Measurements from ENCODE around the gene TOLLIP.

TOLLIP gene

DNA sequence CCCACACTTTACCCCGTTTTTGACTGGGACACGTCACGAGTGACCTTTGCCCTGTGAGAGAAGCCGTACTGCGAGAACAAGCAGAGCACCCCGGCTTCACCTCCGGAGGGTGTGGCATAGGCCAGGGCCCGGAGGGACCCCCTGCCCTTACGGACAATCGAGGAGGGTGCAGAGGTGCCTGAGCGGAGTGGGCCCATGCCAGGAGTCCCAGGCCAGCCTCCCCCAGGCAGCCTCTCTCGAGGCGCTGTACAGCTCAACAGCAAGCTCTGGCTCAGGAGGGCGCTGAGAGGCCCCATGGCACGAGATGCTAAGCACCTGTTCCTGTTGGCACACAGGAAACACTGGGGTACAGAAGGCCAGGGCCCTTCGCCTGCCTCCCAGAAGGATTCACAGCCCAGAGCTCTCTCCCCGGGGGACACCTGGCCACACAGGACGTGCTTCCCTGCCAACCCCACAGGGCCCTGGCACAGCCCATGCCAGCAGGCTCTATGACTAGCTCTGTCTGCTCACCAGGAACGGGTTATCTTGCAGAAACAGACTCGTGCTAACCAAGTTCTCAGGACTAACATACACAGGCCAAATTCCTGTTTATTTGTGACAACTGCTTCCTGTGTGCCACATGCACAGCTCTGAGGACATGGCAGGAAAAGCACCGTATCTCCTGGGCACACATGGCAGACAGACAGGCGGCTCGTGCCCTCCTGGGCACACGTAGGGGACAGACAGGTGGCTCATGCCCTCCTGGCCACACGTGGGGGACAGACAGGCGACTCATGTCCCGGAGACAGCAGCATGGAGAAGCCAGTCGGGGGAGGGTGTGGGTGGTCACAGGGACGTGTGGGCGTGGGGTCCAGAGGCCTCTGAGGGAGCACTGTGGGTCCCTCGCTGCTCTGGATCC is 11.6 kb downstream of the TOLLIP start:
- no peak for DNase-seq (ENCODE audit: low spot score)

- no peak for DNase-seq (ENCODE audit: low spot score)
These were observed 12.3 kb downstream of the TOLLIP start for GRCh38 chr11:1297011-1297575.

DNA sequence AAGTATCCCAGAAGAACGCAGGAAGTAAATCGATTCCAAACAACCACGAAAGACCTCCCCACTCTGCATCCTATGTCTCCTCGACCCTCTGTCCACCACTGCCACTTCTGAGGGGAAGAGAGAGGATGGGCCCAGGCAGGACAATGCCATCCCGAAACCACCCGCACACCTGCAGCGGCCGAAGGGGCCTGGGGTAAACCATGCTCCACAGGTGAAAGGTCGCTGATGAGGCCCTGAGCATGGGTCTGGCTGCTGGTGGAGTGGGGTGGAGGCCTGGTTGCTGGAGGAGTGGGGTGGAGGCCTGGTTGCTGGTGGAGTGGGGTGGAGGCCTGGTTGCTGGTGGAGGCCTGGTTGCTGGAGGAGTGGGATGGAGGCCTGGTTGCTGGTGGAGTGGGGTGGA is 13.1 kb downstream of the TOLLIP start:
- no peak for DNase-seq (ENCODE audit: low spot score)

DNA sequence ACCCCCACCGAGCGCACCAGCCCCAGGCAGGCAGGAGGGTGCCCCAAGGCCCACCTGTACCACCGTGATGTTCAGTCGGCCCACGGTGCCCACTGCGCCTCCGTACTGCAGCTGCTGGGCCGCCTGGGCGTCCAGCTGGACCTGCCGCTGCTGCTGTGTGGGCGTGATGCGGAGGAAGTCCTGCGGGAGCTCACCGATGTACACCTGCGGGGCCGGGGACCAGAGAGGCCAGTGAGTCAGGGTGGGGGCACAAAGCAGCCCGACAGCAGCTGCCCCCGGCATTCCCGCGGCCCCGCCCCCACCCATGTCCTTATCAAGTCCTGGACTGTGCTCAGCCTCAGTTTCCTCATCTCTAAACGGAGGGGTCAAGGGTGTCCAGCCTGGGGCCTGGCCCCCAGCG is 13.8 kb downstream of the TOLLIP start:
- DNase-seq (ENCODE audit: low spot score): no peak

- DNase-seq (ENCODE audit: low spot score): no peak
These were observed 14.3 kb downstream of the TOLLIP start for GRCh38 chr11:1295086-1295485.

GRCh38 chr11:1293619-1294015 is 15.8 kb downstream of the TOLLIP start:
- no peak for DNase-seq (ENCODE audit: low spot score)

- DNase-seq (ENCODE audit: low spot score): no peak
These were observed 16.5 kb downstream of the TOLLIP start for GRCh38 chr11:1292644-1293618.

DNA sequence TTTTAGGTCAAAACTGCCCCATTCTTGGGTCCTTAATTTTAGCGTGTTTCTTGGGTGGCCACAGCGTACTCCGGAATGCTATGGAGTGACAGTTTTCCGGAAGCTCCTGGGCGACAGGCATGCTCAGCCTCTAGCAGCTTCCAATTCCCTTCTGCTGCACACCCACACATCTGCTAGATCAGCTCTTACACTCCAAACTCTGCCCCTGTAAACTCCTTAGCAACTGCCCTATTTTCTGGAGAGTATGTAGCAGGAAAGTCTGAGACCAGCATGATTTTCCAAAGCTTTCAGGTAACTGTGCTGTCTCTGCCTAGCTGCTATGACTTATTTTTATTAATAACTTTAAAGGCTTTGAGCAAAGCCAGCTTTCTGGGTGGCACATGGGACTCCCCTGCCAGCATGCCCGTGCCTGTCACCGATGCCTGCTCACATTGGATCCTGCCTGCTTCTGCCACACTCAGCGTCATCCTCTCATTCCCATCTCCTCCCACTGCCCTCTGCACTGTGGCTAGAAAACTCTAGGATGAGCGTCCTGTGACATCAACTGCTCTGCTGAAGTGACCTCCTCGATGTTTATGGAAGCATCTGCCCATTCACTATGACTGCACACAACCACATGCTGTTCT is 17.3 kb downstream of the TOLLIP start:
- DNase-seq (ENCODE audit: low spot score): no peak

DNA sequence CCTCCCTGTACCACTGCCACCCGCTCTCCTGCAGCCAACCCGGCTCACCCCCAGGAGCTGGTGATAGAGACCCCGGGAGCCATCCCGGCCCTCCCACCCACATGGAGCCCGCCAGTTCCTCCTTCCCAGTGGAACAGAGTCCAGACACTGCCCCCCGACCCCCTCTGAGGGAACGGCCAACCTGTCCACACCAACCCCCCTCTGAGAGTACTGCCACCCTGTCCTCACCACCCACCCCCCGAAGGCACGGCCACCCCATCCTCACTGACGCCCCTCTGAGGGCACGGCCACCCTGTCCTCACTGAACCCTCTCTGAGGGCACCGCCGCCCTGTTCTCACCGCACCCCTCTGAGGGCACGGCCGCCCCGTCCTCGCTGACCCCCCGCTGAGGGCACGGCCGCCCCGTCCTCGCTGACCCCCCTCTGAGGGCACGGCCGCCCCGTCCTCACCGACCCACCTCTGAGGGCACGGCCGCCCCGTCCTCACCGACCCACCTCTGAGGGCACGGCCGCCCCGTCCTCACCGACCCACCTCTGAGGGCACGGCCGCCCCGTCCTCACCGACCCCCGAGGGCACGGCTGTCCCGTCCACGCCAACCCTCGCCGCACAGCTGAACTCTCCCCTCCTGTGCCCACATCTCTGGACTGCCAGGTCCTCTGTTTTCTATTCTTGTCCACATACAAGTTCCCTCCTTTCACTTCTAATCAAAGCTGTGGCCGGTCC is 18.0 kb downstream of the TOLLIP start:
- DNase-seq (ENCODE audit: low spot score): no peak

GRCh38 chr11:1290052-1291040 is 19.1 kb downstream of the TOLLIP start:
- no peak for DNase-seq (ENCODE audit: low spot score)

DNA sequence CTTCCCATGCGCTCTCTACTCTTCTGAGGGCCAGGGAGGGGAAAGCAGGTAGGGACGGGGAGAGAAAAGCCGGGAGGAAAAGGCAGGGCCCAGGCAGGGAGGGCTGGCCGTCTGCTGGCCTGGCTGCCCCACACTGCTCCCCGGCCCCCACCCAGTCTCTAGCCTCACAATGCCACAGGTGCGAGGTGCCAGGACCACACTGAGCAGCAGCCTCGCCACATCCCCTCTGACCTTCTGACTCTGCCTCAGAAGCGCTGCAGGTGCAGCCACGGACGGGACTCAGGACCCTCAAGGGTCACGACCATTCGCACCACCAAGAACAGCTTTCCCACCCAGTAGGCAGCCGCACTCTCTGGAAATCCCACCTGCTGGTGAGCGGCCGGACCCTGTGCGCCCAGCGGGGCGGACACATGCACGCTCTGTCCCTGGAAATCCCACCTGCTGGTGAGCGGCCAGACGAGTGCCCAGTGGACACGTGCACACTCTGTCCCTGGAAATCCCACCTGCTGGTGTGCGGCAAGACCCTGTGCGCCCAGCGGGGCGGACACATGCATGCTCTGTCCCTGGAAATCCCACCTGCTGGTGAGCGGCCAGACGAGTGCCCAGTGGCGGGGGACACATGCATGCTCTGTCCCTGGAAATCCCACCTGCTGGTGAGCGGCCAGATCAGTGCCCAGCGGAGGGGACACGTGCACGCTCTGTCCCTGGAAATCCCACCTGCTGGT is 20.1 kb downstream of the TOLLIP start:
- DNase-seq (ENCODE audit: low spot score): no peak

DNA sequence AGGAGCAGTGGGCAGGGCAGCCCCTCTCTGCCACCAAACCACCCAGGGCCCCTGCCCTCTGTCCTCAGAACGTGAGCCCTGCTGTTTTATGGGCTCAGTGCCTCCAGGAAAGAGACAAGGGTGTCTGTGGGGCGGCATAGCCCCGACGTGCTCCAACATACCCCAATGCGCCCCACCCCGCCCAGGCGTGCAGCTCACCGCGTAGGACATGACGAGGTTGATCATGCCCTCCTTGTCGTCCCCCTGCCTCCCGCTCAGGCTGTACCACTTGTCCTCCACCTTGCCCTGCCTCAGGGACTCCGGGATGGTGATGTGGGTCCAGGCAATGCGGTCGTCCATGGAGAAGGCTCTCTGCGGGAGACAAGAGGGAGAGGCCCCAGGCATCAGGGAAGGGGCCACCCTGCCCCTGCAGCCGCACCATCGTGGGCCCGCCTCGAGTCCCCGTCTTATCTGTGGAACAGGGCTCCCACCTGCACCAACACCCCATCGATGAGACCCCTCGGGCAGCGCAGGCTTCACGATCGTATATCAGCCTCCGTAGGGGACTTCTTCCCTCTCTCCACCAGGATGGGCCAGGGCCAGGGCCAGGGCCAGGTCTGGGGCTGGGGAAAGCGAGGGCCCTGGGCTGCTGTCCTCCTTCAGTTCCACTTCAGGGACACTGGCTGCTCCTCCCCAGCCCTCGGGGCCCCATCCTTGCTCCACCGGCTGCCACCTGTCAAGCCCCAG is 20.8 kb downstream of the TOLLIP start:
- DNase-seq (ENCODE audit: low spot score): no peak

- no peak for DNase-seq (ENCODE audit: low spot score)
These were observed 21.5 kb downstream of the TOLLIP start for GRCh38 chr11:1287928-1288327.

DNA sequence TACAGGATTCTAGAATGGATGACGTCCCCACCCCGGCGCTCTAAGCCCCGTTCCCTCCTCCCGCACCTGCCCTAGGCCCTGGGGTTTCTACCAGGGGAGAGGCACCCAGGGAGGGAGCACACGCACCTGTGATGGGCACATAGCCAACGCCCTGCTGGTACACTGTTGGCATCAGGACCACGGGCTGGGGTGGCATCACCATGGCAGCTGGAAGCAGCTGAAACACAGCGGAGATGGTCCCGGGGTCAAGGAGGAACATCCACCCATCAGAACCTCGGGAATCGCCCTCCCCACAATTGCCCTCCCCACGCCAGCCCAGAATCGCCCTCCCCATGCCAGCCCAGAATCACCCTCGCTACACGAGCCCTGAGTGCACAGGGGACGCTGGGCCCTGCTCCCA is 23.6 kb downstream of the TOLLIP start:
- no peak for DNase-seq (ENCODE audit: low spot score)

- DNase-seq (ENCODE audit: low spot score): no peak
These were observed 24.1 kb downstream of the TOLLIP start for GRCh38 chr11:1285316-1285744.

DNA sequence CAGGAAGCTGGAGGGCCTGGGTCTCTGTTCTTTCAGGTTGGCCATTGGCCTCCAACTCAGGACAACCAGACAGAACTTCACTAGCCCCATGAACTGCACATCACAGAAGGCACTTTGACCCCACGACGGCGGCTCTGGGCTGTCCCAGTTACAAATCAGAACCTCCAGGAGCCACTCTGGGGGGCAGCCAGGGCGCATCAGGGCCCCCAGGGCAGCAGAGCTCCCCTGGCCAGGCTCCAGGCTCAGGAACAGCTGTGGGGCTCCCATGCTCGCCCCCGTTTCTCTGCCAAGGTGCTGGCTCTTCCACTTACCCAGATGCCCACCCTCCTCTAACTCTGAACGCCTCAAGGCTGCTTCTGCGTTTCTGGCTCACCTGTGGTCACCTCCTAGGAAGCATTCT is 25.5 kb downstream of the TOLLIP start:
- DNase-seq (ENCODE audit: low spot score): no peak

GRCh38 chr11:1283091-1283511 is 26.3 kb downstream of the TOLLIP start:
- no peak for DNase-seq (ENCODE audit: low spot score)

DNA sequence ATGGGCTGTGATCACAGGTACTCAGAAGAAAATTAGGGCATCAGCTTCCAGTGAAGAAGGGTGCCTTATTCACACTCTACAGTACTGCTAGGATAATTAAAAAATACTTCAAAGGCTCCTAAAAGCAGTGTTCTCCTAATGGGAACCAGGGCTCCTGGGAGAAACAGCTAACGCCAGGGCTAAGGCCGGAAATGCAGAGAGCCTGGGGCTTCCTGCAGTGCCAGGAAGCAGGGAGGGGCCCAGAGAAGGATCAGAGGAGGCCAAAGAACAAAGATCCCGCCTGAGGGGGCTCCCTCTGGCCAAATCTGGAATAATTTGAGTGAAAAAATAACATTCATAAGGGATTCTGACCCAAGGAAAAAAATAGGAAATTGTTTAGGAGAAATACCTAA is 27.5 kb downstream of the TOLLIP start:
- no peak for DNase-seq (ENCODE audit: low spot score)

All from Ammon's horn (tissue), 1 donor.